GM12891 (cell line): Measurements from ENCODE around the gene ACSBG1.

ENCODE experiments used
- PAX5 ChIP-seq: IDR thresholded peaks from 2 replicates; pipeline ENCODE4 v1.6.1; 2011; ENCODE audit warnings: low read length, moderate library complexity, mild to moderate bottlenecking; ENCODE audit not compliant: insufficient read depth, severe bottlenecking
- POLR2A ChIP-seq: IDR thresholded peaks from 2 replicates; pipeline ENCODE4 v1.6.1; 2011; ENCODE audit warnings: low read depth, low read length, control low read depth
- POLR2AphosphoS5 ChIP-seq: IDR thresholded peaks from 2 replicates; pipeline ENCODE4 v1.6.1; 2011; ENCODE audit warnings: low read depth, low read length, control low read depth
- POU2F2 ChIP-seq: IDR thresholded peaks from 2 replicates; pipeline ENCODE4 v1.6.1; 2011; ENCODE audit warnings: low read depth, mild to moderate bottlenecking, control low read depth, low read length, moderate library complexity
- SPI1 ChIP-seq: IDR thresholded peaks from 2 replicates; pipeline ENCODE4 v1.6.1; 2011; ENCODE audit warnings: low read depth, low read length, control low read depth
- TAF1 ChIP-seq: IDR thresholded peaks from 2 replicates; pipeline ENCODE4 v1.6.1; 2011; ENCODE audit warnings: low read depth, low read length, control low read depth

DNA sequence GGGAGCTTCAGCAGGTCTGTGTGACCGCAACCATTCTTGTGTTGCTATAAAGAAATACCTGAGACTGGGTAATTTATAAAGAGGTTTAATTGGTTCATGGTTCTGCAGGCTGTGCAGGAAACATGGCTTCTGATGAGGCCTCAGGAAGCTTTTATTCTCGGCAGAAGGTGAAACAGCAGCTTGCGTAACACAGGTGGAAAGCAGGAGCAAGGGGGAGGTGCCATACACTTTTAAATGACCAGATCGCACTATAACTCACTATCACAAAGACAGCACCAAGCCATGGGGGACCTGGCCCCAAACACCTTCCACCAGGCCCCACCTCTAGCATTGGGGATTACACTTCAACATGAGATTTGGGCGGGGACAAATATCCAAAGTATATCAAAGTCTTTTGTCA, 94.8 kb downstream of the ACSBG1 start:
- no peak for TF ChIP-seq POLR2A
- TF ChIP-seq POLR2AphosphoS5 = no peak
- no peak for TF ChIP-seq TAF1
- no peak for TF ChIP-seq POU2F2
- no peak for TF ChIP-seq SPI1
- TF ChIP-seq PAX5 = no peak
